HT1080 (cell line): ENCODE data around the gene MR1. TPM values are rescaled to one million over a fixed set of nuclear protein-coding genes. Genes with fewer than 3 reads are reported as not detected.

Experiments
- DNase-seq: peaks from one replicate; pipeline ENCODE4 v3.0.0-alpha.2; 2015; ENCODE audit warnings: low read depth
- total RNA-seq: library from RNA; depleted of rRNA; stranded (reverse); fragments of >200 nt; shearing (Covaris generic); gene quantifications from 2 replicates; pipeline ENCODE4 v1.2.3, GENCODE V29; 2014; rRNA removed

Gene MR1
- total RNA-seq, 1 experiment from 2014 or later, result 1.4 TPM

GRCh38 chr1:181107711-181108110 lies 73.9 kb downstream of the MR1 start:
- DNase-seq, result no peak

GRCh38 chr1:181108304-181108867 lies 74.6 kb downstream of the MR1 start:
- no peak for DNase-seq

DNA sequence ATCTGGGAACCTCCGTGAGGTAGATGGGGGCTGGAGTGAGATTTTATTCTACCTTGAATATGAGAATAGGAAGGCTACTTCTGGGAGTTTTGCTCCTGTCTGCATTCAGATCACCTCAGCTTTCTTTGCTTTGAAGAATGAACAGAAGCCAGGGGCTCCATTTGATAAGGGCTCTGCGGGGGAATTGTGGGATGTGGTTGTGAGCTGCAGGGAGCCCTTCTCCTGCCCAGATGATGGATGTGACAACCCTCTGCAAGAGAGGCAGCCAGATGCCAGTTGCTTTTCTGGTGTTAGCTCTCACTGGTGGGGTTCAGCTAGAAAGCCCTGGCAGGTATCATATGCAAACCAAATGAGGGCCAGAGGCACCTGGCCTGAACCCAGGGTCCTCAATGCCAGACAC lies 76.2 kb downstream of the MR1 start:
- DNase-seq, result no peak

Other genes with a start within 250 kb of the MR1 start
- 0.11 and 0.40 TPM in 2 replicates for gene KIAA1614, start 121.1 kb upstream of the MR1 start, total RNA-seq
- gene STX6, start 11.1 kb upstream of the MR1 start, total RNA-seq, result 12.6 and 15.2 TPM in 2 replicates
- 27.6 and 29.8 TPM in 2 replicates for gene IER5, start 54.7 kb downstream of the MR1 start, total RNA-seq